NCI-H2196 (cell line): ENCODE results near the gene SRGAP1.

Experiments
- DNase-seq: peaks from one replicate; lab custom pipeline; 2025; ENCODE audit not compliant: unreplicated experiment; lab: John Stamatoyannopoulos, UW

The SRGAP1 gene

DNA sequence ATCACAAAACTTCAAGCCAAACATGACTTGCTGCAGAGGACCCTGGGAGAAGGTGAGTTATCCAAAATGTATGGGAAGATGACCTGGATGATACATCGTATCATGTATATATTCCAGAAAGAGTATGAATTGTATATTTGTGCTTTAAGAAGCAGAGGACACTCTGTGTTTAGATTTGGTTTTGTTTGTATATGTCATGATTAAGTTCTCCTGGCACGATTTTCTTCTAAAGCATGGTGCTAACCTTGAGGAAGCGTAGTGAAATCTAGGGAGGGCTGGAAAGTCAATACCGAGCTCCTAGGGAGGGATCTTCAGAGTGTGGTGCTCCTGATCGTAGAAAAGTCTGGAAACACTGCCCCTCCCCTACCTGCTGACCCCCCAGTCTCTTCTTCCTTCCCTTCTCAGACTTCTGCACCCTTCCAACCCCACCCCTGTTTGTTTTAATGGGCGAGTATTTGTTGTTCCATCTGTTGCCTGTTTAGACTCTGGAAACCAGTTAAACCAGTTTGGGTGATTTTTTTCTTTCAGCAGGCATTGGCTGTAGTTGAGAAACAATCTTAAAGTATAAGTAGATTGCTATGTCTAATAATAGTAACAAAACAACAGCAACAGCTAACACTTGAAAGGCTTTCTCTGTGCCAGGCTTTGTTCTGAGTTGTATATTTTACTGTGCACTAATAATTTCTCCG, 236.0 kb downstream of the SRGAP1 start:
- peak; percentile 48 for DNase-seq

DNA sequence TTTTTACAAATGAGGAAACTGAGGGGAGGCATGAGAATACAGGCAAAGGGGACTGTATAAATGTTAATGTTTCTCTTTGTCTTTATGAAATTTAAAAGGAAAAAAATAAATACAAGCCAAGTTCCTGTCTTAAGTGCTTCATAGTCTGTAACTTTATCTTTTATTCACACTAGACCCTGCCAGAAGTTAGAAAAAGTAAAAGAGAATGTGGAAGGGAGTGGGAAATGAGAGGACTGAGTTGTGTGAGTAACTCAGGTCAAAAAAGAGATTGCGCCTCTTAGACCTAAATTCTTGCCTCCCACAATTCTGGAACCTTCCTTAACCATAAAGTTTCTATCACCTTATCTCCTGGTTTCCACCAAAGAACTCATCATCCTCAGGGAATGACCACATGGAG, 236.5 kb downstream of the SRGAP1 start:
- DNase-seq: no peak

DNA sequence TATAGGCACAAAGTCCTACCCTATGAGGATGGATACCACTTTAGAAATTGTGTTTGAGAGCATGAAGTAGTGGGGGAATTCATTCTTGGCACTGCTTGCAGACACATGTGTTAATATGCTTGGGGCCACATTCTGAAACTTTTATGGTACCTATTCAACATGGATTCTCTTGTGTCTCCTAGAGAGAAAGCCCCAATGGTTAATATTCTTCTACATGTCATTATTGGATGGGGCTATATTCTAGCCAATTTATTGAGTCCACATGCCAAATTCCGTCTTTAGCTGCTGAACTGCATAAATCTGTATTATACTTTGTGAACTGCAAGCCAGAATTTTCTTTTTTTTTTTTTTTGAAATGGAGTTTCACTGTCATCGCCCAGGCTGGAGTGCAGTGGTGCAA, 237.6 kb downstream of the SRGAP1 start:
- DNase-seq: no peak

DNA sequence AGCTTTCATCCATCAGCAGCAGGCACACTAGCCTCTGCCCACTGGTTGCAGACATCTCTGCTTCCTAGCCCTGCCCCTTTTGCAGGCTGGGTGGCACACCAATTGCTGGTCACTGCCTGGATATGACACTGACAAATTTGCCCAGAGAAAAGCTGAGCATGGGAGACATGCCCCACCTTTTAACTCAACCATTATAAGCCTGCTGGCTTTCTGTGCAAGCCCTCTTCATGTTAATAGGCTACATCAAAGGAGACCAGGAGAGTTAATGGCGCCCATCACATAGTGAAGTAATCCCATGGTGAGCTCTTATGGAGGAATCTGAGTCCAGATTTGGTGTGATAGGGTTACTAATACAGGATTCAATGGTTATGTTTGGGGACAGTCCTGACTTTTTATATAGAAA, 238.4 kb downstream of the SRGAP1 start:
- DNase-seq: peak; percentile 24

DNA sequence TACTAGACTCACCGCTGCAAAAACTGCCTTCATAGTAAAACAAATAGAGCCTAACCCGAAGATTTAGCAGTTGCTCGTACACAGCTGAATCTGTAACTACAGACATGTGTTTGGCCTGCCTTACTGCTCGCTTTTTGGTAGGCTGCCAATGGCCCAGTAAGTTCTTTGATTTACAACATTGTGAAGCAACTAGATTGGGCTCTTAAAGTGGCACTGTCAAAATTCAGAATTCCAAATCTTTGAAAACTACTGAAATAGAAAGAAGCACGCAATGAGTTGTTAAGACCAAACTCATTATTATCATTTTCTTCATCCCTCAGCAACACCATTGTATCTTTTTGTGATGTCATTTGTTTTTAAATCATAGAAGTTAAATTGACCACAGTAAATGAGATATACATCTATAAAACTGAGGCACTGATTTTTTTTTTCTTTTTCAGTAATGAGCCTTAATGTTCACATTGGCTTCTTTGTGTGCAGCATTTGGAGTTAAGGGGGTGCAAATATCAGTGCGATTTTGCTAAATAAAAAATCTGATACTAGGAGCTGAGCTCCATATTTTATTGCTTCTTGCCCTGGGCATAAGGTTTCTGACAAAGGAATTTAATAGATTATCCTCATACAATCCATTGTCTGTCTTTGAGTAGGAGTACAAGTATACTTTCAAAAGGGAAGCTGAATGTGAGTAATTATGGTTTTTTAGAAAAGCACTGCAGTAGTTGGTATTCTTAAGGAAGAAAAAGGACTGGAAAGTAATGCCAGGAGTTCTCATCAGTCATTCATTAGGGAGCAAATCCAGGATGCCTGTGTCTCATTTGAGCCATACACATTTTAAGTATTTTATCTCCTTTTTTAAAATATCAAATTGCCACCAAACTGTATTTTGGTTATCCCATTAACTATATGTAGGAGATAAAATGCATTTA, 239.0 kb downstream of the SRGAP1 start:
- DNase-seq: peak; percentile 65

DNA sequence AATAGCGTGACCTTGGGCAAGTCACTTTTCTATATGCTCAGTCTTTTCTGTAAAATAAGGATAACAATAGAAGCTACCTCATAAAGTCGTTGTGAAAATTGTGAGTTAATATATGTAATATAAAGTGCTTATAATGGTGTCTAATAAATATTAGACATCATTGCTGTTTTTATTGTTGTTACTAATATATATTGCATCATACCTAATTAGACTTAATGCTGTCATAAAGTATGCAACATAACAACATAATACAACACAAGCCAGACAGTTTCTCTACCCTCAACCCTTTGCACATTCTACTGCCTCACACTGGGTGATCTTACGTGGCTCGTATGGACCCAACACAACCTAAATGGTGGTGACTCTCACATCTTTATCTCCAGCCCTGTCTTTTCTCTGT, 240.7 kb downstream of the SRGAP1 start:
- DNase-seq: no peak

DNA sequence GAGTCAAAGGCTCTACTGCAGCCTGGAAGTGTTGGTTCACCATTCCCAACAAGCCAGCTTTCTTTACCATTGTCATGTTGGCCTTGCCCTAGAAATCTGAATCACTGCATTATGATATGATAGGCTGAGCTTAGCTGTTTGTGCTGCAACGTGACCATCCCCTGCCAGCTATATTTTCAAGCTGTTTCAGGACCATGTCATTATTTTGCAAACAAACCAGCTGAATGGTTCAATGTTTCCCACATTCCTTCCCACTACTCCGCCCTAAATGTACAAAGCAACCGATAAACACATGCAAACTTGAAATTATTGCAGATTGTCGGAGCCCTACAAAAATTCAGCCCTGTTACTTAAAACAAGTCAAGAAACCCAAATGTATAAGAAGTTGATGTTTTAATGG, 241.5 kb downstream of the SRGAP1 start:
- no peak for DNase-seq

DNA sequence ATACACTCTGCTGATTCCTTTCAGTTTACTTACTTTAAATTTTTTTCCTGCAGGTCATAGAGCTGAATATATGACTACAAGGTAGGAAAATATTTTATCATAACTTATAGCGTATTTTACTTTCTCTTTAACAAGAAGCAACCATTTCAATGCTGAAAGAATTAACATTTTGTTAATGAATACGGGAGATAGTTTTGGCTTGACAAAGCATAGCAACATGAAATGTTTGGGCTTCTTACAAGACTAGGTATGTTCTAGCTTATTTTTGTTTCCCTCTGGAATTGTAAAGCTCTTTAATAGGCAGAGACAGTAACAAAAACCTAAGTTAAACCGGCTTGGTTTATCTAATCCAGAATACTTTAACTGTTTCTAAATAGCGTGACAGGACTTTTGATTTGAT, 242.4 kb downstream of the SRGAP1 start:
- DNase-seq: no peak

DNA sequence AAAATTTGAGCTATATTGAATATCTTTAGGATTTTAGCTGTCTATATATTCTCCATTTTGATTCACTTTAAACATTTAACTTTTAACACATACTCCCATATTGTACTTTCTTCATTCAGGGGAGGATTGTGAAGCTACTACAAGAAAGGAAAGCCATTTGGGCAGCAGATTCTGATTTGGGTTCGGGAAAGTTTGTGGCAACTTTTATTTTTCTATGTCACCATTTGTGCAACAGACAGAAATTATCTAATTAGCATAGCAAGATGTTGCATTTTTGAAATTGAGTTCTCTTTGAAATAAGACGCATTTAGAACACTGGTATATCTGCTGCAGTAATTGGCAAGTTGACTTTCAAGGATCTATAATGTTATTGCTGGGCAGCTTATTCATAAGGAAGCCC, 243.3 kb downstream of the SRGAP1 start:
- no peak for DNase-seq

DNA sequence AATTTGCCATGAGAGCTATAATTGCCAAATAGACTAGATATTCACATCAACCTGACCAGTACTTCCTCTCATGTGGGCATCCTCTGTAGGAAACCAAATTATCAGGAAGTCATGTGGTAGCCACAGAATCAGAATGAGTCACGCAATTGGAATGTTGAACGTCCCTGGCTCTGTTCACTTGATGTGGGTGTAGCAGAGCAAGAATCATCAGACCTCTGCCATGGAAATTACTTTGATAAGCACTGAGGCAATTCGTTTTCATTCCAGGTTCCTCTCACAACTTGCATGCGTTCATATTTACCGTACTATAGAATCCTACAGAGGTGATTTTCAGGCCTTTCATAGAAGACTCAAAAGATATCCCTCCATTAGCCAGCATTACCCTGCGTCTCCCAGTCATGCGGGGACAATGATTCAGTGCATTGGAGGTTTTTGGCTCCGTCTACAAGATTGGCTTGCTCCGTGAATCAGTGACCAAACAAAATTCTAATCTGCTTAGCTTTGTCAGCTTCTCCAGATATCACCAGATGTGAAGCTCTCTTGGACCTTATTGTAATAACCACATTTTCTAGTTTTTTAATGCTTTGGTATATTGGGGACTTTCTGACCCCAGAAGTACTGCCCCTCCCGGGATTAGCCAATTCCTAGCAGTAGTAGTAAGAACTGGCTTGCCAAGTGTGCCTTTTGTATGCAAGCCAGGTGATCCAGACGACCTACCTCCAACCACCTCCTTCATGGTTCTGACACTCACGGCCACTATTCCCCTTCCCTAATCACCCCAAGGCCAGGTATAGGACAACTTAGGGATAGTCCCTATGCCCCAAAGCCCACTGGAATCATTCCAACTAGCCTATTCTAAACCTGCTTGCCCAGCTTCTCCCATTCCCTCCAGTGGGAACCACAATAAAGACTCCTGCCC, 244.2 kb downstream of the SRGAP1 start:
- peak; percentile 58 for DNase-seq

DNA sequence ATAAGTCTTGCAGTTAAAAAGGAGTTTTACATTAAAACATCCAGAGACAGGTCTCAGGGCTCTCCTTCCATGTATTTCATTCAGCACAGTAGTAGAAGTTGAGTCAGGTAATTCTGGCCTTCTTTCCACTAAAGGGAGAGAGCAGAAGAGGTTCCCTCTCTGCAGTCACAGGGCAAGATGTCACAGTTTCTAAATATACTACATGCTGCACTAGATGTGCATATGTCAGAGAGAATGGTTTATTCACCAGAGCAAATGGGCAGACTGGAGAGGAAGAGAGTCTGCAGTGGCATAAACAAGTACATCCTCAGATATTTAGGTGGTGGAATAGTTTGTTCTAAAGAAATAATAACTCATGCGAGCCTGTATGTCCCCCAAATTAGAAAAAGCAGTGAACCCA, 245.5 kb downstream of the SRGAP1 start:
- DNase-seq: no peak

DNA sequence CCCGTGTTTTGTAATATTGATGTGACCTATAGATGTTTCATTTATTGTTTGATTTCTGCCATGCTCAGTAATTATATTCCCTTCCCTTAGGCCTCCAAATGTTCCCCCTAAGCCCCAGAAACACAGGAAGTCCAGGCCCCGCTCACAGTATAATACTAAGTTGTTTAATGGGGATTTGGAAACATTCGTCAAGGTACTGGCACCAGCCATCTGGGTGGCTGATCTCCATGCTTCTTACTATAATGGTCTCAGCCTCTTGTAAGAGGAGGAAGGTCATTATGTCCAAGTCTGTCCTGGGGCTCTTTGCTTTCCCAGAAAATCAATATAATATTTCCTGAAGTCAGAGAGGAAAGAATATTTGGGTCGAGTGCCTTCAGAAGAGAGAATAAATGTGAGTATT, 246.7 kb downstream of the SRGAP1 start:
- DNase-seq: no peak

DNA sequence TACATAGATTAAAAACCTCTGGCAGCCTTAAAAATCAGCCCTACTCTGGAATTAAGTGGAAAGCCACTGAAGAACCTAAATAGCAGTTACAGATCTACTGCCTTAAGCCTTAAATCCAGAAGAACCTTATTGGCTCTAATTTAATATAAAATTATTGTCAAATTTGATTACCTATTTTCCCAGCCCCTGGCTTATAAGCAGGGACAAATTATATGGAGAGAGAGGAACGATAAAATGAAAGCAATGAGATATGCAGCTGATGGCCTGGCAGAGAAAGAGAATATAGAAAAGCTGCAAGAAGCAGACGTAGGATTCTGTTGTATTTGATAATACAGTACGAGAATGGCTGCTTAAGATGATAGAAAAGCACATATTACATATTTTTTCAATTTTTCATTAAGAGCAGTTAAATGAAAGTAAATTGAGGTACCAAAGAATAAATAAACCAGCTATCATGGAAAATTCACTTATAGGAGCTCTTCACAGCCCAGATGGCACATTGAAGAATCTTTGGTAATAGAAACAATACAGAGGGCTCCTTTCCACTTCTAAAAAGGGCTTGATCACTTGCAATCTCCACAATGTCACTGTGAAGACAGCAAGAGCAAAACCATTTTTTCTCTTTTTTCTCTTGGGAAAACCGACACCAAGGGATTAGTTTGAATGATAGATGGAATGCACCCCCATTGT, 248.2 kb downstream of the SRGAP1 start:
- no peak for DNase-seq

DNA sequence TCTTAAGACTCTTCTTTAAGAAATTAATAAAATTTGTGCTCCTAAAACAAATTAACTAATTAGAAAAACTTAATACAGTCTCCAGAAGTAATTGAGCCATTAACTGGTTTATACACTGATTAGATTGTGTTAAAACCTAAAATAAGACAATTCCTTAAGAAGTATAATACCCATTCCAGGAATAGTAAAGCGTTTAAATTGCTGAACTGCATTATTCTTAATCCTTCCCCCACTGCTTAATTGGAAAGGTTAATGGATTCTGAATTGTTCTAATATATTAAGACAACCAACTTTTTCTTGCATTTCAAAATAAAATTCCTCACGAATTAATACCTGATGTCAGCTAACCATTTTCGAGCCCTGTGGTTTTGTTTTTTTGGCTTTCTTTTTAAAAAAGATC, 249.2 kb downstream of the SRGAP1 start:
- no peak for DNase-seq

DNA sequence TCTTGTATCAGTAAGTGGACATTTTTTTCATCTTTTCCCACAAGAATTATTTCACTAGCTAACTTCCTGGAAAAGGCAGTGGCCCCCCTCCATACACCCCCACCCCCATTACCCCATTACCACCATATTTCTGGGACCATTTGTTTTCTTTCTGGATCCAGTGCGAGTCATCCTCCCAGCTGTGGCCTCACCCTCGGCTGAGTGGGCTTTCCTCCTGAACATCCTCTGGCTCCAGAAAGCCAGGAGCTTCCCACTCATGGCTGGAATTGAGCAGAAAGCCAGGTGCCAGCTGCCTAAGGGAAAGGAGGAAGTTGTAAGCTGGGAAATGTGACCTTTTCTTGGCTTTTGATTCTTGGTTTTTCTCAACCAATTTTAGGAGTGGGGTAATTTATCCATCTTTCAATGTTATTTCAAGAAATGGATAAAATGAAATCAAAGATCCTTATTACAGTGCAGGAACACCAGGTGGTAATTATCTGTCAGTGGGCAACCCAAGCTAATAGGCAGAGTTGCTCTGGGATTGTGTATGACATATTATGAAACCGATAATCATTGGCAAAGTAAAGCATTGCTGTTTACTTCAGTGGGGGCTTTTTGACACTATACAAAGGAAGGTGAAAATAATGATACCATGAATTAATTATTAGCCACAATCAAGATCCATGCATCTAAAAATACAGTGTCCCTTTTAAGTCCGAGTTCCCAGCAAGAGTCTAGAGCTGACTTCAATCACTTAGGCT, 253.0 kb downstream of the SRGAP1 start:
- no peak for DNase-seq

DNA sequence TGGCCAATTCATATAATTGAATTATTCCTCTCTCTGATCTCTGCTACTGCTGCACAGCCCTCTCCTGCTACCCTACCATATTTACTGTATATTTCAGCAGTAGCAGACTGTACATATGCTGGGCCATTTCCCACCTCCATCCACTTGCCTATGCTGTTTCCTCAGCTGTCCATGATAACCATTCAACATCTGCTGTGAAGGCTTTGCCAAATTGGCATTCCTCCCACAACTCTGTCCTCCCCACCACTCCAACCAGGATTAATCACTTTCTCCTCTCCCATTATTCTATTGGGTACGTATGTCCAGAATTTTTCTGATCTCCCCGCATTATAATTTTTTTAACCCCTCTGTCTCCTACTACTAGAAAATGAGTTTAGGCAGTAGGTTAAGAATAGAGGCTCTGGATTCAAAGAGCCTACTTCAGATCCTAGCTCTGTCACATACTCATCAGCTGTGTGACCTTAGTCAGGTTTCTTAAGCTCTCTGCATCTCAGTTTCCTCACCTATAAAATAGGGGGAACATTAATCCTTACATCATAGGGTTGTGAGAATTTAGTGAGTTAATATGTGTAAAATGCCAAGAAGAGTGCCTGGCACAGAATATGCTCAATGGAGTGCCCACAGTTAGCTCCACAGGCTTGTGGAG, 254.3 kb downstream of the SRGAP1 start:
- DNase-seq: peak; percentile 42

DNA sequence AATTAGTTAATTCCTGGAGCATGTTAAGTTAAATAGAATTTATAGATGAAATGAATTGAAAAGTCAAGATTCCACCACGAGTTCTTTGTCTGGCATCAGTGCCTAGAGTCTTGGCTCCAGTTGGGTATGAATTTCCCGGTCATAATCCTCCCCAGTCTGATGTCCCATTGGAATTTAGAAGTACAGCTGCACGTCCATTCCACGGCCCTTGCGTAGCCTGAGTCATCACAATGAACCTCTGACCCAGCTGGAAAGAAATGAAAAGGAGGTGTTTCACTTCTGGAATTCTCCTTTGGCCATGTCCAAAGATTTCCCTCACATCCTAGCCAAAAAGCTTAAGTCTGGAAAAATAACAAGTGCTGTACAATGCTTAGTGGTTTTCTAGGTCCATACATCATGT, 254.9 kb downstream of the SRGAP1 start:
- DNase-seq: no peak

DNA sequence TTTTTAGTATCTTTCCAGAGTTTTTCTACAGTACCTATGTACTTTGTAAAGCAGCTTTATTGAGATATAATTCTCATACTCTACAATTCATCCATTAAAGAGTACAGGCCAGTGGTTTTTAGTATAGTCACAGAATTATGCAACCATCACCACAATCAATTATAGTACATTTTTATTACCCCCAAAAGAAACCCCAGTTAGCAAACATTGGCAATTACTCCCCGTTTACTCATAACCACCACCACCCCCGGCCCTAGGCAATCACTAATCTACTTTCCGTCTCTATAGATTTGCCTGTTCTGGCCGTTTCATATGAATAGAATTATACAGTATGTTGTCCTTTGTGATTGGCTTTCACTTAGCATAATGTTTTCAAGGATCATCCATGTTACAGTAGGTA, 257.8 kb downstream of the SRGAP1 start:
- DNase-seq: no peak

DNA sequence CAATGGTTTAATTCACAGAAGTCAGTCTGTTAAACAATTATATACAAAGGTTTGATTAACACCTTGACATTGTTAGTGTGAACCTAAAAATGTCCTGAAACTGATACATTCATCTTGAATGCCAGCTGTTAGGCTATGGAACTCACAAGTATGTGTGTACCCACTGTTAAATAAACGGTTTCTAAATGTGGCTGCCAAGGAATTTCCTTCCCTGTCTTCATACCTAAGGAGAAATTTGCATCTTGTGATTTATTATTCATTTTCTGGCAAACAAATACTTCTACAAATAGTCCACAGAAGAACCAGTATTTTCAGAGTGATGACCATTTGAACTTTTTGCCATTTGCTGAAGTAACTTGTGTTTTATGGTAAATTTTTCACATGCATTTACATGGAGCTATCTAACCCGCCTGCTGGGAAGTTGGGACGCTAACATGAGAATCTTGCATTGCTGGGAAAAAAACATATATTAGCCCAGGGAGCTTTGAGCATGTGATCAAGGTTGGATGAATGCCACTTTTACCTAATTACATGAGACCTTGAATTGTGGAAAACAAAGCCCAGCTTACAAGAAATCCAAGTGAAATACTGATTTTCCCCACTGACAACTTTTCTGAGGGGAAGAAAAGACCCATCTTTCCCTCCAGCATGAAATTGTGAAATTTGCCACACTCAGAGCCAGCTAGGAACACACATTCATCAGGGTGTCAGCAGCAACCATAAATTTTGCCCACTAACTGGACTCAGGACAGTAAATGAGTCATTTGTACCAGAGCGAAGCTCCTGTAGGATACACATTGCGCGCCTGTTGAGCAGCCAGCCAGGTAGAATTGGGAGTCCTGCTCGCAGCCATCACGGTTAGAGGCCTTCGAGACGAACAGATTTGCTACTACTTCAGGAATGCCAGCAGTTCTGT, 259.6 kb downstream of the SRGAP1 start:
- DNase-seq: no peak
